Inflammatory macrophage treated with lipopolysaccharide for 1 hour (primary cell): Measurements from ENCODE around the gene CFAP97D2.
"Not testable (repeated sequence)": the region's sequence is repeated elsewhere in the genome, so short reads cannot be mapped to it uniquely, and the experiment has no call there.

Experiments
- DNase-seq, 2 donors: peaks; one replicate each; pipeline ENCODE4 v3.0.0-alpha.2; 2020 to 2022

Gene CFAP97D2

GRCh38 chr13:114179087-114179658 is at the start of gene CFAP97D2:
TSS of gene CFAP97D2 (plus strand) at chr13:114179257. CDS start at chr13:114179331, 74 bp downstream.
- DNase-seq = no peak

- DNase-seq = no peak
Observed at GRCh38 chr13:114129649-114130062, 49.4 kb upstream of the CFAP97D2 start.

GRCh38 chr13:114130131-114130836 is 48.8 kb upstream of the CFAP97D2 start:
- DNase-seq = no peak

- DNase-seq = peak; percentile 49 to 52
Observed at GRCh38 chr13:114130837-114131582, 48.0 kb upstream of the CFAP97D2 start.

GRCh38 chr13:114131583-114132418 is 47.3 kb upstream of the CFAP97D2 start:
- no peak for DNase-seq

- peak; percentile 65 to 66 for DNase-seq
Observed at GRCh38 chr13:114132419-114133121, 46.5 kb upstream of the CFAP97D2 start, which contains the start of gene RASA3. TSS of gene RASA3 (minus strand) at chr13:114132623. CDS start at chr13:114132489, 134 bp downstream.

- not testable (repeated sequence) for DNase-seq
Observed at GRCh38 chr13:114133126-114133525, 45.9 kb upstream of the CFAP97D2 start.

GRCh38 chr13:114133552-114133951 is 45.5 kb upstream of the CFAP97D2 start:
- DNase-seq = not testable (repeated sequence)

- DNase-seq = no peak
Observed at GRCh38 chr13:114134111-114134943, 44.7 kb upstream of the CFAP97D2 start.

- DNase-seq = no peak
Observed at GRCh38 chr13:114134944-114135610, 44.0 kb upstream of the CFAP97D2 start.

- DNase-seq = no peak
Observed at GRCh38 chr13:114135731-114136171, 43.3 kb upstream of the CFAP97D2 start.

- no peak for DNase-seq
Observed at GRCh38 chr13:114136576-114136975, 42.5 kb upstream of the CFAP97D2 start.

- DNase-seq = no peak
Observed at GRCh38 chr13:114140131-114140905, 38.7 kb upstream of the CFAP97D2 start.

- DNase-seq = no peak
Observed at GRCh38 chr13:114140906-114141250, 38.2 kb upstream of the CFAP97D2 start.

GRCh38 chr13:114141261-114141996 is 37.6 kb upstream of the CFAP97D2 start:
- DNase-seq = no peak

- no peak for DNase-seq
Observed at GRCh38 chr13:114142137-114142550, 36.9 kb upstream of the CFAP97D2 start.

GRCh38 chr13:114142640-114143490 is 36.2 kb upstream of the CFAP97D2 start:
- no peak for DNase-seq
